HG02798 (cell line): ENCODE results near the gene TTC9.
"Not testable (repeated sequence)": the region's sequence is repeated elsewhere in the genome, so short reads cannot be mapped to it uniquely, and the experiment has no call there.

Source experiments
- ATAC-seq: cut with Tn5 transposase; IDR thresholded peaks from one replicate; pipeline ENCODE4 v1.9.1; 2021; ENCODE audit warnings: mild to moderate bottlenecking; ENCODE audit not compliant: unreplicated experiment, poor library complexity

The TTC9 gene

DNA sequence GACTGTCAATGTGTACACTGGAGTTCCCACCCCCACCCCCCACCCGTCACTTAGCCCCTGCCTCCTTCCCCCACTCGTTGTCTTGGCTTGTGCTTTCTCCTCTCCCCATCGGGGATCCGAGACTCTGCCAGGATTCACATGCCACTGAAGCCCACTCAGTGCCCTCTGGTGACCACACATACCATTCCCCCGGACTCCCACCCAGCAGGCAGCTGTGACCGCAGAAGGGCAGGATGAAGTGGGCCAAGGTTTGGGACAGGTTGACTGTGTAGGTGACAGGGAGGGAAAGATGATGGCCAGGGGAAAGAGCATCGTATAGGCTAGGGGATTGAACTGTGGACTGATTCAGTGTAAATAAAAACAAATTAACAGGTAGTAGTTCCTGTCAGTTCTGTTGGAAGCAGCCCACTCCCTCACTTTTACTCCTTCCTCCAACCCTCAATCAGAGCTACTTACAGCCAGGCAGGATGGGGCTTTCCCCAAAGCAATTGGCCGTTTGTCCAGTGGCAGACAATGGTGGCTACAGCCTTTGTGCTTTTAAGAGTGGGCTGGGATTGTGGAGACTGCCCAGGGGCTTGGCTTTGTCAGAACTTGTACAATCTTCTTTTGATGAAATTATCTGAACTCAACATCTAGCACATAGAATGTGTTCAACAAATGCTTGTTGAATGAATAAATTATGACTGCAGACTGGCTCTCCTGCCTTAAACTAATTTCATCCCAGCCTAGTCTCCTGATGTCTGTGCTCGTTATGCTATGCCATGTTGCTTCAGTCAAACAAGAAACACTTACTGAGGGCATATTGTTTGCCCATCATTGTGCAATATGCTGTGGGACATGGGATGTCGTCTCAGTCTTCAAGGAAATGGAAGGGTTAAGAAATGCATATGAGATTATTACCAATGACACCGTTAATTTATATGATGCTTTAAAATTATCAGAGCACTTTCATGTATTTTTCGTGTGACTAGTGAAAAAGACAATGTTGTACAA lies 30.2 kb downstream of the TTC9 start:
- no peak for ATAC-seq

- ATAC-seq, result no peak
Observed at GRCh38 chr14:70677341-70677740, 35.6 kb downstream of the TTC9 start.

DNA sequence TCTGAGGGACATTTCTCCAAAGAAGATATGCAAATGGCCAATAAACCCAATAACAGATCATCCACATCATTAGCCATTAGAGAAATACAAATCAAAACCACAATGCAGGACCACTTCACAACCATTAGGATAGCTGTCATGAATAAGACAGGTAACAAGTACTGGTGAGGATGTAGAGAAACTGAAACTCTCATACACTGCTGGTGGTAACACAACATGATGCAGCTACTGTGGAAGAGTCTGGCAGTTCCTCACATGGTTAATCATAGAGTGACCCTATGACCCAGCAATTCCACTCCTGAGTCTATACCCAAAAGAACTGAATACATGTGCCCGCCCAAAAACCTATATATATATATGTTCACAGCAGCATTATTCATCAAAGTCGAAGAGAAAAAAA lies 39.0 kb downstream of the TTC9 start:
- no peak for ATAC-seq

- no peak for ATAC-seq
Observed at GRCh38 chr14:70683983-70684382, 42.3 kb downstream of the TTC9 start.

- ATAC-seq, result no peak
Observed at GRCh38 chr14:70685474-70686197, 43.9 kb downstream of the TTC9 start.

- ATAC-seq, result no peak
Observed at GRCh38 chr14:70692210-70692609, 50.5 kb downstream of the TTC9 start.

DNA sequence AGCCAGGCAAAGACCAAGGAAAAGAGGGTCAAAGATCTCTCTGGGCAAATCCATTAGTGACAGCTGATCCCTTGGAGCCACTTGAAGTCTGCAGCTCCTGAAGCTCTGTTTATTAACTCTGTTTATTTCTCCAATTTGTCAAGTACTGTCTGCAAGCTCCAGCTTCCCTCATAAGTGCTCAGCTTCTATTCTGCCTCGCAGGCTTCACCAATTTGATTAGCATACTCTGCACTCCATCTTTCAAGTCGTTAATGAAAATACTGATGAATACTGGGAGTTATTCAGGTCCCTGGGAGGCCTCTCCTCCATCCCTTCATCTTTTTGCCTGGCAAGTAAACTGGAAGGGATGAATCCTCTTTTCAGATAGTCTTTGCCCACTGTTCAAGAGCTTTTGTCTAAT lies 54.3 kb downstream of the TTC9 start:
- no peak for ATAC-seq

DNA sequence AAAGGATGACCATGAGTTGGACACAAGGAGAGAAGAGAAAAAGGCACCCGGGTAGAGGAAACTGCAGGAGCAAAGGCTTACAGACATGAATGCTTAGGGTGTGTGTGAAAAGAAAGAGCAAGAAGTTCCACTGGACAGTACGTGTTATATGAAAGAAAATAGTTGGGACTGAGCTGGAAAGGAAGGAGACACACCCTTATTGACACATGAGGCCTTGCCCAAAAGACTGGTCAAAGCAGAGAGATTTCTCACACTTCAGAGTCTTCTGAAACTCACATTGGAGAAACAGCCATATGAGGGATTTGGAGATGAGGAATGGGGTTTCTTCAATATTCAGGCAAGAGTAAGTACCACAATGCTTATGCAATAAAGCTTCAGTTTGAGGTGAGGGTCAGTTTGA lies 56.0 kb downstream of the TTC9 start:
- ATAC-seq, result no peak

DNA sequence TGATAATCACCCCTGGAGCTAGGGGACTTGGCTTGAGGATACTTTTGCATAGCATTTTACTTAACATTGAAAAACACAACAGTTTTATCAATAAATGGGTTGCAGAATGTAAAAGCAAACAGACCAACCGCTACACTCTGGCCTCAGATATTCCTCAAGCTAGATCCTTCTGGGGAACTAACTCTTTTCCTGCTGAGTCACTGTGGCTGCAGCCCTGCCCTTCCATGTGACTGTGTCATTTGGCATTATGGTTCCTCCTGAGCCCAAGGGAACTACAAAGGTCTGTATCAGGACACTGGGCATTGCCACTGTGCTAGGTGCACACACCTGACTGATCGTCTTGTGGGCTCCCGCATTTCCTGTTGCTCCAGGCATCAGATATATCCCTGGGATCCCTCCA lies 56.6 kb downstream of the TTC9 start:
- ATAC-seq, result no peak

DNA sequence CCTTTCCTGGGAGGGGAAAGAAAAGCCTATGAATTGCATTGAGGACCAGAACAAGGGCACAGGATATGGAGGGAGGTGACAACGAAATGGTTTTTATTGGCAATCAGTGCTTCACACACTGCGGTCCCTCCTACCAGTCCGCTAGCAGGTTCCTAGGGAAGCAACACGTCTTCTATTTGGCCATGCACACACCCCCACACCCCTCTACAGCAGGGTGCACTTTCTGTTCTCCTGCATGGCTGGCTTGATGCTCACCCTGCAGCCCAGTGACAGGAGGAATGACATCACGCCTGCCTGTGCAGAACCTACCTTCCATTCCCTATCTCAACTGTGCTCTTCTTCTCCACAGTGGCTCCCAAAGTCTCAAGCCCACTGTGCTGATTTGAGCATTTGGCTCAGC lies 57.9 kb downstream of the TTC9 start:
- ATAC-seq, result no peak

DNA sequence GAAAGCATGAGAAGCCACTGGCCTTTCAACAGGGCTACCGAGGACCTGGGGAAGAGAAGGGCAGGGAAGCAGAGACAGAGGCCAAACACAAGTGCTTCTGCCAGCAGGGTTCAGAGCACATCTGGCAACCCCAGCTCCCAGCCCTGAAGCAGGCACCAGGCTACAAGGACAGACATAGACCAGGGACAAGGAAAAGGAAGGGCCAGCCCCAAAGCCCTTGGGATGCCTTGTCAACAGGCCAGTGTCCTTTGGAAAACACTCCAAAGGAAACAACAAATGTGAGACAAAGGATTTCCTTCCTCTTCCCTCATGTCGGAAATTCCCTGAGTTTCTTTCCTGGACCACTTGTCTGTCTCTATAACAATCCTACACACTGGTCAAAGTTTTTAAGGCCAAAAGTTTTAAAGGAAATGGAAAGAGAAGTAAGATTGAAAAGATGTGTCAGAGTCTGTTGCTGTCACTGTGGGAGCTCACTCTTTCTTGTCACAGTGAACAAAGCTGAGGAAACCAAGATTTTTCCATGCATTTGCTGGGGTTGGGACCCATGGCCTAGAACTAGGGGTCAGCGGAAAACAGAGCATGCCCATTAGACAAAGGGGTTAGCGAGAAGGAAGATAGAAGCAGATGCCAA lies 59.4 kb downstream of the TTC9 start:
- ATAC-seq, result no peak

DNA sequence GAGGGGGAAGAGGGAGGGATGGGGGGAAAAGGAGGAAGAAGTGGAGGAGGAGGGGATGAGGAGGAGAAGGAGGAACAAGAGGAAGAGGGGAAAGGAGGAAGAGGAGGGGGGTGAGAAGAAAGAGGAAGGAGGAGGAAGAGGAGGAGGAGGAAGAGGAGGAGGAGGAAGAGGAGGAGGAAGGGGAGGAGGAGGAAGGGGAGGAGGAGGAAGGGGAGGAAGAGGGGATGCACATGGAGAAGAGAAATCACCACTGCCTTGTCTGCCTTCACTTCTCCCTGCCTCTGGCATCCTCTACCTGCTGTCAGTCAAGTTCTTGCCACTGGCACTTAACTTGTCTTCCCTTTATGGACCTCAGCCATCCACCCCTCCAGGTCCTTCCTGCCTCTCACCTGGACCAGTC lies 59.9 kb downstream of the TTC9 start:
- ATAC-seq, result no peak

GRCh38 chr14:70702161-70702560 lies 60.4 kb downstream of the TTC9 start:
- ATAC-seq, result no peak

DNA sequence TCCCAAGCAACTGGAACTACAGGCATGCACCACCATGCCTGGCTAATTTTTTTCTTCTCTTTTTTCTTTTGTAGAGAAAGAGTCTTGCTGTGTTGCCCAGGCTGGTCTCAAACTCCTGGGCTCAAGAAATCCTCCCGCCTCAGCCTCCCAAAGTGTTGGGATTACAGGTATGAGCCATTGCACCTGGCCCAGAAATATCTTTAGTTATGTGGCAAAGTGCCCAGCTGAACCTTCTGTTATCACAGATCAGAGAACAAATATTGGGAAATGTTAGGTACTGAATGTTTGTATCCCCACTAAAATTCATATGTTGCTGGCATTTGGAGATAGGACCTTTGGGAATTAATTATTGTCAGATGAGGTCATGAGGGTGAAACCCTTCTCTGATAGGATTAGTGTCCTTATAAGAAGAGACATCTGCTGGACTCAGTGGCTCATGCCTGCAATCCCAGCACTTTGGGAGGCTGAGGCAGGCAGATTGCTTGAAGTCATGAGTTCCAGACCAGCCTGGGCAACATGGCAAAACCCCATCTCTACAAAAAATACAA lies 62.0 kb downstream of the TTC9 start:
- ATAC-seq, result not testable (repeated sequence)

DNA sequence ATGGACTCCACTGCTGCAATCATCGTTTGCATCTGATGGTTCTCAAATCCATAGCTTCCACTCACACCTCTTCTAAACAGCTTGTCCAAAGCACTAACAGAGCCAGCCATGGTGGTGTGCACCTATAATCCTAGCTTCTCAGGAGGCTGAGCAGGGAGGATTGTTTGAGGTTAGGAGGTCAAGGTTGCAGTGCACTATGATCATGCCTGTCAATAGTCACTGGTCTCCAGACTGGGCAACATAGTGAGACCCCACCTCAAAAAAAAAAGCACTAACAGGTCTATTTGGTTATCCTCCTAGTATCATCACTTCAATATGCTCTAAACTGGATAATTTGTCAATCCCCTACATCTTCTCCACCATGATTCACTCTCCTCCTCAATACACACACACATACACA lies 63.2 kb downstream of the TTC9 start:
- ATAC-seq, result no peak

DNA sequence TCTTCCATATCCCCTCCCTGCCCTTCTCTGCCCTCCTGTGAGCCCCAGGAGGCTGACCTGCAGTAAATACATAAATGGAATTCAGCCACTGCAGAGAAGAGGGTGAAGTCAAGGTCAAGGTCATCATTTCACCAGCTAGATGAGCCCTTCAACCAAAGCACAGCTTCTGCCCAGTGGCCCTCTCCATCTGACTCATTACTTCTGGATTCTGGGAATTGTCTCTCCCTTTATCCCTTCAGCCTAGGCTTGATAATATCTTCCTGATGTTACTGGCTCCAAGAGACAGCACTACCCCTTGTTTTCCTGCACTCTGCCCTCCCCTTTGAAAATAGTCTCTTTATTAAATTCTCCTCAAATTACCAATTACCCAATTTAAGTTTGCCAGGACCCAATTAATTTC lies 64.5 kb downstream of the TTC9 start:
- ATAC-seq, result no peak

DNA sequence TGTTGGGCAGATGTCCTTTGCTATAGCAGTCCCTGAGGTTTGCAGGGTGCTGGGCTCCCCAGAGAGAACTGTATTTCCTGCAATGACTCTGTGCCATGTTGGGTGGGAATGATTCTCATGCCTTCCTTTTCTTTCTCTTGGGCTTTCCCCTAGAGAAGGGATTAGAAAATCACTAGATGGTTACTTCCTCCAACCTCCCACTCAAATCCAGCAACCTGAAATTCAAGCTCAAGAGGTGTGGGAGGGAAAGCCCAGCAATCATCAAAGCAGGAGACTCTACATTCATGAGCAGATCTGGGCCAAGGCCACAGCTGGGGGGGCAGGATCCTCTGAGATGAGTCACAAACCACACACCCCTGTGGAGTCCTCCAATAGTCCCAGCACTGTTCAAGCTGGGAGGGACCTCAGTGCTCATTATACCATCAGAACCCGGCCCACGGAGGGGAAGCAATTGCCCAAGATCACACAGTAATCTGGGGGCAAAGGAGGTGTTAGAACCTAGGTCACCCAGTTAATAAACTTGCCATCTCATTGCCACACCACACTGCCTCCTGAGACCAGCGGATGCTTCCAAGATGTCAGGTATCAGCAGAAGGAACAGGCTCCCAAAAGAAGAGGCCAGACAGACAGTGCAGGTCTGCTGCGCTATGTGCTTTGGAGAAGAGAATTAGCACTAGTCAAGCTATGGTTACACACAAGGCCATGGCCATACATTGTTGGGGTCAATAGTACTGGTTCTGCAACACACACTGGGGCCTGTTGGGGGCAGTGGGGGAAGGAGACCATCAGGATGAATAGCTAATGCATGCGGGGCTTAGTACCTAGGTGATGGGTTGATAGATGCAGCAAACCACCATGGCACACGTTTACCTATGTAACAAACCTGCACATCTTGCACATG lies 65.7 kb downstream of the TTC9 start:
- ATAC-seq, result peak; percentile 86

GRCh38 chr14:70708717-70709570 lies 67.2 kb downstream of the TTC9 start:
- no peak for ATAC-seq
